Uterus (tissue), 4 donors: ENCODE data around the gene SRXN1. TPM values are rescaled to one million over a fixed set of nuclear protein-coding genes. Genes with fewer than 3 reads are reported as not detected.

ENCODE experiments used
- DNase-seq, 2 donors: peaks; one replicate each; pipeline ENCODE4 v3.0.0-alpha.2; 2019 to 2020
- H3K27ac ChIP-seq, 2 donors: fragments of 200-600 bp; sonication (generic); 1 replicate in 1 of 2; 2 replicates in 1 of 2; pipeline ENCODE4 v1.5.1; 2016 to 2018
- H3K27me3 ChIP-seq, 2 donors: fragments of 200-600 bp; sonication (generic); one replicate each; pipeline ENCODE4 v1.5.1; 2018 to 2019; ENCODE audit warnings: control low read depth in 1 of 2
- H3K36me3 ChIP-seq, 2 donors: fragments of 200-600 bp; sonication (generic); one replicate each; pipeline ENCODE4 v1.5.1; 2019; ENCODE audit warnings: control low read depth in 1 of 2
- H3K4me1 ChIP-seq, 2 donors: fragments of 200-600 bp; sonication (generic); one replicate each; pipeline ENCODE4 v1.5.1; 2018 to 2019; ENCODE audit warnings: control low read depth in 1 of 2
- H3K4me3 ChIP-seq, 2 donors: fragments of 200-600 bp; sonication (generic); 1 replicate in 1 of 2; 2 replicates in 1 of 2; pipeline ENCODE4 v1.5.1; 2018 to 2019; ENCODE audit warnings: mild to moderate bottlenecking in 1 of 2
- H3K9me3 ChIP-seq, 2 donors: fragments of 200-600 bp; sonication (generic); one replicate each; pipeline ENCODE4 v1.5.1; 2019; ENCODE audit warnings: control low read depth in 1 of 2
- POLR2A ChIP-seq, 2 donors: fragments of 450-650 bp; IDR thresholded peaks; one replicate each; pipeline ENCODE4 v1.6.1; 2016; ENCODE audit warnings: antibody characterized with exemption in 2 of 2, mild to moderate bottlenecking in 1 of 2, moderate library complexity in 1 of 2
- intact Hi-C: fragments of 100-400 bp; cut with DNase I; formaldehyde crosslinking; loops from one replicate; pipeline ENCODE4 v1.15.1; 2023; ENCODE audit warnings: low total_unique reads
- total RNA-seq, 4 donors: library from RNA; depleted of rRNA in 3 of 4; stranded (reverse); fragments of >200 nt in 3 of 4; gene quantifications; one replicate each; pipeline versions ENCODE4 v1.1.0 to v1.2.4, GENCODE V29; 2014 to 2023
- TF ChIP-seq, protein P1 (sequence below), 4 experiments: fragments of 200-600 bp in 2 of 4; fragments of 450-650 bp in 2 of 4; sonication (generic) in 2 of 4; IDR thresholded peaks; one replicate each; pipeline ENCODE4 v1.5.1; 2016 to 2019; ENCODE audit warnings: antibody characterized with exemption in 4 of 4, mild to moderate bottlenecking in 2 of 4, moderate library complexity in 1 of 4
- donor health status: DM: yes; HTN: yes; CAD: no.

SRXN1 gene
- total RNA-seq, 4 donors from 2014 or later = 6.1 to 33.2 (median 16.6) TPM

GRCh38 chr20:623021-623420 is 30.0 kb downstream of the SRXN1 start:
- Histone ChIP-seq H3K4me3 (no peak overlapping the region), H3K4me1 (no peaks in the 10 kb centered on the region), H3K9me3 (no peaks in the 10 kb centered on the region), H3K27me3 (no peaks in the 10 kb centered on the region), H3K27ac (no peak overlapping the region), H3K36me3 (no peaks in the 10 kb centered on the region)
- TF ChIP-seq POLR2A (IDR thresholded peaks at IDR 0.05) = no peak
- TF ChIP-seq, protein P1, sequence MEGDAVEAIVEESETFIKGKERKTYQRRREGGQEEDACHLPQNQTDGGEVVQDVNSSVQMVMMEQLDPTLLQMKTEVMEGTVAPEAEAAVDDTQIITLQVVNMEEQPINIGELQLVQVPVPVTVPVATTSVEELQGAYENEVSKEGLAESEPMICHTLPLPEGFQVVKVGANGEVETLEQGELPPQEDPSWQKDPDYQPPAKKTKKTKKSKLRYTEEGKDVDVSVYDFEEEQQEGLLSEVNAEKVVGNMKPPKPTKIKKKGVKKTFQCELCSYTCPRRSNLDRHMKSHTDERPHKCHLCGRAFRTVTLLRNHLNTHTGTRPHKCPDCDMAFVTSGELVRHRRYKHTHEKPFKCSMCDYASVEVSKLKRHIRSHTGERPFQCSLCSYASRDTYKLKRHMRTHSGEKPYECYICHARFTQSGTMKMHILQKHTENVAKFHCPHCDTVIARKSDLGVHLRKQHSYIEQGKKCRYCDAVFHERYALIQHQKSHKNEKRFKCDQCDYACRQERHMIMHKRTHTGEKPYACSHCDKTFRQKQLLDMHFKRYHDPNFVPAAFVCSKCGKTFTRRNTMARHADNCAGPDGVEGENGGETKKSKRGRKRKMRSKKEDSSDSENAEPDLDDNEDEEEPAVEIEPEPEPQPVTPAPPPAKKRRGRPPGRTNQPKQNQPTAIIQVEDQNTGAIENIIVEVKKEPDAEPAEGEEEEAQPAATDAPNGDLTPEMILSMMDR (IDR thresholded peaks at IDR 0.05) = no peak
- intact Hi-C loops = no loop called here
- DNase-seq = no peak

GRCh38 chr20:622161-622560 is 30.8 kb downstream of the SRXN1 start:
- Histone ChIP-seq H3K4me1 (no peaks in the 10 kb centered on the region), H3K36me3 (no peaks in the 10 kb centered on the region), H3K27ac (no peak overlapping the region), H3K9me3 (no peaks in the 10 kb centered on the region), H3K4me3 (no peak overlapping the region), H3K27me3 (no peaks in the 10 kb centered on the region)
- TF ChIP-seq POLR2A (IDR thresholded peaks at IDR 0.05) = no peak
- TF ChIP-seq, protein P1 (IDR thresholded peaks at IDR 0.05) = no peak
- DNase-seq = no peak
- intact Hi-C loops = no loop called here

GRCh38 chr20:621125-621756 is 31.8 kb downstream of the SRXN1 start:
- H3K27me3 ChIP-seq = no peaks in the 10 kb centered on the region
- DNase-seq = no peak
- no peaks in the 10 kb centered on the region for H3K36me3 ChIP-seq
- intact Hi-C loops = no loop called here
- H3K9me3 ChIP-seq = no peaks in the 10 kb centered on the region
- no peak for TF ChIP-seq POLR2A (IDR thresholded peaks at IDR 0.05)
- TF ChIP-seq, protein P1 (IDR thresholded peaks at IDR 0.05) = no peak
- no peak overlapping the region for H3K27ac ChIP-seq
- H3K4me3 ChIP-seq = no peak overlapping the region
- H3K4me1 ChIP-seq = no peaks in the 10 kb centered on the region

GRCh38 chr20:620246-620645 is 32.8 kb downstream of the SRXN1 start:
- no peaks in the 10 kb centered on the region for H3K4me1 ChIP-seq
- DNase-seq = no peak
- no peak overlapping the region for H3K4me3 ChIP-seq
- TF ChIP-seq, protein P1 (IDR thresholded peaks at IDR 0.05) = no peak
- no peak for TF ChIP-seq POLR2A (IDR thresholded peaks at IDR 0.05)
- no peaks in the 10 kb centered on the region for H3K36me3 ChIP-seq
- H3K9me3 ChIP-seq = no peaks in the 10 kb centered on the region
- H3K27me3 ChIP-seq = no peaks in the 10 kb centered on the region
- intact Hi-C loops = no loop called here
- H3K27ac ChIP-seq = no peak overlapping the region

DNA sequence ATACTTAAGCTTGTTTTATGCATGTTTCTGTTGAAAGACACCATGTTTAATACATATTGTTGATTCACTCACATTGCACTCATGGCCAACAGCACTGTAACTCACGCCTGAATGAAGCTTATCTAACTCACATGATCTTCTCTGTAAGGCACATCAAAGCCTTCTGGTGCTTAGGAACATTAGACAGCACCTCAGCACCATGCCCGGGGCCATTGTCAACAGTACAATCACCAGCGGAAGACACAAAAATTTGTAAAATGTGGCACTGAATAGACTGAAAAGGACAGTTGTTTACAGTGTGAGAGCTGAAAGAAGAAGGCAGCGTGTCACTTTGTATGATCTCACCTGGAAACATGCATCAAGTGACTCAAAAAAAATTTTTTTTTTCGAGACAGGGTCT is 34.0 kb downstream of the SRXN1 start:
- H3K9me3 ChIP-seq = no peaks in the 10 kb centered on the region
- no peaks in the 10 kb centered on the region for H3K36me3 ChIP-seq
- DNase-seq = no peak
- no peak overlapping the region for H3K4me3 ChIP-seq
- no peaks in the 10 kb centered on the region for H3K27me3 ChIP-seq
- intact Hi-C loops = no loop called here
- H3K27ac ChIP-seq = no peak overlapping the region
- no peak for TF ChIP-seq POLR2A (IDR thresholded peaks at IDR 0.05)
- TF ChIP-seq, protein P1 (IDR thresholded peaks at IDR 0.05) = no peak
- no peaks in the 10 kb centered on the region for H3K4me1 ChIP-seq
